Hepatocyte (in vitro differentiated cells): Measurements from ENCODE around the gene BLNK.

Experiments
- EZH2 ChIP-seq: fragments of 200-600 bp; sonication (generic); IDR thresholded peaks from 2 replicates; pipeline ENCODE4 v1.6.1; 2016; ENCODE audit warnings: antibody characterized with exemption, mild to moderate bottlenecking, borderline replicate concordance
- EZH2phosphoT487 ChIP-seq: fragments of 200-600 bp; sonication (generic); IDR thresholded peaks from one replicate; pipeline ENCODE4 v1.6.1; 2018; ENCODE audit warnings: antibody characterized with exemption, mild to moderate bottlenecking, low read depth, moderate library complexity; ENCODE audit not compliant: unreplicated experiment, severe bottlenecking
- TF ChIP-seq, protein P1 (sequence below): fragments of 200-600 bp; sonication (generic); IDR thresholded peaks from 2 replicates; pipeline ENCODE4 v1.5.1; 2016; ENCODE audit warnings: antibody characterized with exemption, mild to moderate bottlenecking; ENCODE audit not compliant: poor library complexity

DNA sequence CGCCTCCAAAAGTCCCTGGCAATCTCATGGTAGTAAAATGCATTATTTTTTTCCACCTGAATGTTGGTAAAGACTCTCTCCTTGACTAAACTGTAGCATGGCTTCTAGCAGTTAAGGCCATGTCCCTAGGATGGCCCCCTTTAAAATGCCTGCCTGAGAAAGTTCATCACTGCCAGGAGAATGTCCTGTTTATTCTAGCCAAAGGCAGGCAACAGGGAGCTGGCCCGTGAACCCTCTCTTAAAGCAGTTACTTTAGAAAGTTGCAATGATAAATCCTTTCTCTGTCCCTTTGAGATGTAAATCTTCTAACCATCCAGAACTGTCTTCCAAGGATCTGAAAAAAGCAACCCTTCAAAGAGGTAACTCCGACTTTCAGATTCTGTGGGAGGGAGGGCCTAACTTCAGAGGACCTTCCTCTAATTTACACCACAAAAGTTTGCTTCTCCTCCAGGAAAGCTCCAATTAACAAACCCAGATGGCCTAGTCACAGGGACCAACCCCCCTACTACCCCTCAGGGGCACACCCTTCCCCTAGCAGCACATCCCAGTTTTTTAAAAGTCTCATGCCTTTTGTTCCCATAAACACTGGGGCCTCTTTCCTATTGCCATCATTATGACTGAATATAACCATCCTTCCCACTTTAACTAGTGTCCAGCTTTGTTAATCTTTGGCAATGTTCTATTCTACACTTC is 38.4 kb upstream of the BLNK start:
- TF ChIP-seq, protein P1, sequence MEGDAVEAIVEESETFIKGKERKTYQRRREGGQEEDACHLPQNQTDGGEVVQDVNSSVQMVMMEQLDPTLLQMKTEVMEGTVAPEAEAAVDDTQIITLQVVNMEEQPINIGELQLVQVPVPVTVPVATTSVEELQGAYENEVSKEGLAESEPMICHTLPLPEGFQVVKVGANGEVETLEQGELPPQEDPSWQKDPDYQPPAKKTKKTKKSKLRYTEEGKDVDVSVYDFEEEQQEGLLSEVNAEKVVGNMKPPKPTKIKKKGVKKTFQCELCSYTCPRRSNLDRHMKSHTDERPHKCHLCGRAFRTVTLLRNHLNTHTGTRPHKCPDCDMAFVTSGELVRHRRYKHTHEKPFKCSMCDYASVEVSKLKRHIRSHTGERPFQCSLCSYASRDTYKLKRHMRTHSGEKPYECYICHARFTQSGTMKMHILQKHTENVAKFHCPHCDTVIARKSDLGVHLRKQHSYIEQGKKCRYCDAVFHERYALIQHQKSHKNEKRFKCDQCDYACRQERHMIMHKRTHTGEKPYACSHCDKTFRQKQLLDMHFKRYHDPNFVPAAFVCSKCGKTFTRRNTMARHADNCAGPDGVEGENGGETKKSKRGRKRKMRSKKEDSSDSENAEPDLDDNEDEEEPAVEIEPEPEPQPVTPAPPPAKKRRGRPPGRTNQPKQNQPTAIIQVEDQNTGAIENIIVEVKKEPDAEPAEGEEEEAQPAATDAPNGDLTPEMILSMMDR = no peak
- TF ChIP-seq EZH2 = no peak
- TF ChIP-seq EZH2phosphoT487 = no peak
